HG02571 (cell line): ENCODE results near the gene PSEN2.

Experiments
- ATAC-seq: cut with Tn5 transposase; IDR thresholded peaks from one replicate; pipeline ENCODE4 v1.9.1; 2021; ENCODE audit warnings: mild to moderate bottlenecking, moderate library complexity; ENCODE audit not compliant: unreplicated experiment

The PSEN2 gene

GRCh38 chr1:226863446-226863845, 7.0 kb upstream of the PSEN2 start:
- no peak for ATAC-seq

- ATAC-seq, result no peak
Measured at GRCh38 chr1:226864311-226864710, 6.1 kb upstream of the PSEN2 start.

- ATAC-seq, result no peak
Measured at GRCh38 chr1:226865590-226865989, 4.8 kb upstream of the PSEN2 start.

GRCh38 chr1:226867461-226868054, 2.9 kb upstream of the PSEN2 start:
- ATAC-seq, result no peak

- no peak for ATAC-seq
Measured at GRCh38 chr1:226868726-226869125, 1.7 kb upstream of the PSEN2 start.

GRCh38 chr1:226870026-226870400, 403 bp upstream of the PSEN2 start:
- no peak for ATAC-seq

GRCh38 chr1:226871636-226872327, 1.4 kb downstream of the PSEN2 start:
- no peak for ATAC-seq

GRCh38 chr1:226872437-226872836, 2.0 kb downstream of the PSEN2 start:
- ATAC-seq, result no peak

GRCh38 chr1:226873771-226874578, 3.6 kb downstream of the PSEN2 start:
- no peak for ATAC-seq

- no peak for ATAC-seq
Measured at GRCh38 chr1:226874579-226875425, 4.4 kb downstream of the PSEN2 start.

- ATAC-seq, result no peak
Measured at GRCh38 chr1:226875641-226876295, 5.4 kb downstream of the PSEN2 start.

- no peak for ATAC-seq
Measured at GRCh38 chr1:226877669-226878068, 7.3 kb downstream of the PSEN2 start.

GRCh38 chr1:226880372-226881287, 10.2 kb downstream of the PSEN2 start:
- no peak for ATAC-seq

- no peak for ATAC-seq
Measured at GRCh38 chr1:226881515-226882185, 11.2 kb downstream of the PSEN2 start.

GRCh38 chr1:226882187-226882586, 11.8 kb downstream of the PSEN2 start:
- ATAC-seq, result peak; percentile 3

GRCh38 chr1:226882631-226883409, 12.4 kb downstream of the PSEN2 start:
- ATAC-seq, result peak; percentile 94

- ATAC-seq, result no peak
Measured at GRCh38 chr1:226883630-226884029, 13.2 kb downstream of the PSEN2 start.

- ATAC-seq, result no peak
Measured at GRCh38 chr1:226884116-226884625, 13.8 kb downstream of the PSEN2 start.
